22Rv1 (cell line): ENCODE results near the gene WDFY1.

ENCODE experiments used
- H3K27ac ChIP-seq: fragments of 450-650 bp; 2 replicates; pipeline ENCODE4 v1.5.1; 2017
- ZFX ChIP-seq: fragments of 450-650 bp; IDR thresholded peaks from 2 replicates; pipeline ENCODE4 v1.6.1; 2017; ENCODE audit warnings: antibody characterized with exemption, borderline replicate concordance
- TF ChIP-seq, protein P1 (sequence below): fragments of 450-650 bp; IDR thresholded peaks from 2 replicates; pipeline ENCODE4 v1.5.1; 2017; ENCODE audit warnings: mild to moderate bottlenecking

The WDFY1 gene, protein sequence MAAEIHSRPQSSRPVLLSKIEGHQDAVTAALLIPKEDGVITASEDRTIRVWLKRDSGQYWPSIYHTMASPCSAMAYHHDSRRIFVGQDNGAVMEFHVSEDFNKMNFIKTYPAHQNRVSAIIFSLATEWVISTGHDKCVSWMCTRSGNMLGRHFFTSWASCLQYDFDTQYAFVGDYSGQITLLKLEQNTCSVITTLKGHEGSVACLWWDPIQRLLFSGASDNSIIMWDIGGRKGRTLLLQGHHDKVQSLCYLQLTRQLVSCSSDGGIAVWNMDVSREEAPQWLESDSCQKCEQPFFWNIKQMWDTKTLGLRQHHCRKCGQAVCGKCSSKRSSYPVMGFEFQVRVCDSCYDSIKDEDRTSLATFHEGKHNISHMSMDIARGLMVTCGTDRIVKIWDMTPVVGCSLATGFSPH

GRCh38 chr2:223944703-223945531 is at the start of gene WDFY1:
Gene WDFY1 (minus strand): TSS chr2:223945335. CDS start chr2:223945284, 51 bp downstream.
- H3K27ac ChIP-seq = peak within 1 kb of the TSS; percentile 59
- no peak for TF ChIP-seq ZFX
- TF ChIP-seq, protein P1, sequence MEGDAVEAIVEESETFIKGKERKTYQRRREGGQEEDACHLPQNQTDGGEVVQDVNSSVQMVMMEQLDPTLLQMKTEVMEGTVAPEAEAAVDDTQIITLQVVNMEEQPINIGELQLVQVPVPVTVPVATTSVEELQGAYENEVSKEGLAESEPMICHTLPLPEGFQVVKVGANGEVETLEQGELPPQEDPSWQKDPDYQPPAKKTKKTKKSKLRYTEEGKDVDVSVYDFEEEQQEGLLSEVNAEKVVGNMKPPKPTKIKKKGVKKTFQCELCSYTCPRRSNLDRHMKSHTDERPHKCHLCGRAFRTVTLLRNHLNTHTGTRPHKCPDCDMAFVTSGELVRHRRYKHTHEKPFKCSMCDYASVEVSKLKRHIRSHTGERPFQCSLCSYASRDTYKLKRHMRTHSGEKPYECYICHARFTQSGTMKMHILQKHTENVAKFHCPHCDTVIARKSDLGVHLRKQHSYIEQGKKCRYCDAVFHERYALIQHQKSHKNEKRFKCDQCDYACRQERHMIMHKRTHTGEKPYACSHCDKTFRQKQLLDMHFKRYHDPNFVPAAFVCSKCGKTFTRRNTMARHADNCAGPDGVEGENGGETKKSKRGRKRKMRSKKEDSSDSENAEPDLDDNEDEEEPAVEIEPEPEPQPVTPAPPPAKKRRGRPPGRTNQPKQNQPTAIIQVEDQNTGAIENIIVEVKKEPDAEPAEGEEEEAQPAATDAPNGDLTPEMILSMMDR = no peak

GRCh38 chr2:223994562-223995162 is 49.5 kb upstream of the WDFY1 start:
- H3K27ac ChIP-seq = no peak overlapping the region
- TF ChIP-seq, protein P1 = no peak
- TF ChIP-seq ZFX = no peak

DNA sequence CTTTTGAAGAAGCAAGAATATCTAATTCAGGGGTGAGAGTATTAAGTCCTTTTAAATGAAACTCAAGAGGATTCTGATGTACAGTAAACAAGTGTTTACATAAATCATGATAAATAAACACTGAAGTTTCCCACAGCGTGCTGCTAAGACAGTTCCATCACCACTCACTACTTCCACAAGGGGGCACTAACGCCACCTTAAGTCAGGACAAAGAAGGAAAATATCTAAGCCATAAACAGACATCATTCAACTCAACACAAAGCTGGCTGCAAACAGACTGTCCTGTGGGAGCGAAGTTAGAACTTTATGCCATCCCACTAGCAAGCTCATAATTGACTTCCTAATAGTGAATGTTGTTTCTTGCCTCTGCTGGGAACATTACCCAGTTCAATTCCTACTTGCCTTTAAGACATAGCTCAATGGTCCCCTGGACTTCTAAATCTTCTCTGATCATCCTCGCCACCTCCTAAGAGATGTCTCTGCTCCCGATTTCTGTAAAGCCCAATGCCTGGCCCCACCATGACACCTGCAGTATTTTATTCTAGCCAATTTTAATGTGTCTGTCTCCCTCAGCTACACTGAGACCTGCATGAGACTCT is 48.6 kb upstream of the WDFY1 start:
- TF ChIP-seq, protein P1 = peak; percentile 82
- no peak for TF ChIP-seq ZFX
- H3K27ac ChIP-seq = no peak overlapping the region

DNA sequence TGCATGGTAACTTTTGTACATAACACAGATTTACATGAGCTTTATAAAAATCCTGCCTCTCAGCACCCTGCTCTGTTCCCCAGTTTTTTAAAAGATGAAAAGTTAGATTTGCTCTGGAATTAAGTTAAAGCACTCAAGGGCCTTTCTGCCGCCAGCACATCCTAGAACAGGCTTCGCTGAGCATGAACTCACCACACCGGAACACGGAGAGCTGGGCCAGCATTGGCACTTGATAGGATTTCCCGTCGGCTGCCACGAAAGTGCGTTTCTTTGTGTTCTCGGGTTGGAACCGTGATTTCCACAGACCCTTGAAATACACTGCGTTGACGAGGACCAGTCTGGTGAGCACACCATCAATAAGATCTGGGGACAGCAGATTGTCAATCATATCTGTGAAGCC is 46.5 kb upstream of the WDFY1 start:
- TF ChIP-seq, protein P1 = no peak
- no peak for TF ChIP-seq ZFX
- H3K27ac ChIP-seq = no peak overlapping the region

- H3K27ac ChIP-seq = no peak overlapping the region
- TF ChIP-seq, protein P1 = no peak
- no peak for TF ChIP-seq ZFX
These were observed 44.7 kb upstream of the WDFY1 start for GRCh38 chr2:223989856-223990232.

DNA sequence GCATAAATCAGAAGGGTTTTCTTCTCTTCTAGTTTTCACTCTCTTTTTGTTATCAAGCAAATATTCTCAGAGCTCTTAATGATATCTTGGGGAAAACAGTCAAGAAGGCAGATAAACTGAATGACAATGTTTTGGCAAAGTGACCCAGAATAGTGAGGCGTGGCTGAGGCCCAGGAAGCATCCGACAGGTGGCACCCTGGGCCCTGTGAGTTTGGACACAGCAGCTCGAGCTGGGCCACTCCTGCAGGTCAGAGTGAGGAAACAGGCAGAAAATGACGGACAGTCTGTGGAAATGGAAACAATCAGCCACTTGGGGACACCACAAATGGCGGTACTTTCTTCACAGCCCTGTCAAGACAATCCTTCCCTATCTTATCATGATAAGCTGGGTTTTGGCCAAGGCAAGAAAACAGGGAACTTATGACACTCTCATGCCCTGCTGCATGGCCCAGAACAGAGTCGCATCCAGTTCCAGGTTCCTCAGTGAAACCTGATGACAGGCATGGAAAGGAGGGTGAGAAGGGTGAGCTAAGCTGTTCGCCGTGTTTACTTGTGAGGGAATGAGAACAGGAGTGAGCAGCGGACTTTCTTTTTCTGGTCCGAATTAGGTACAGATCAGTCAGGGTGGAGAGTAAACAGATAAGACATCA is 44.2 kb upstream of the WDFY1 start:
- no peak overlapping the region for H3K27ac ChIP-seq
- TF ChIP-seq ZFX = no peak
- TF ChIP-seq, protein P1 = peak; percentile 65
